GM12874 (cell line): ENCODE data around the gene CX3CL1.

ENCODE experiments used
- CTCF ChIP-seq: IDR thresholded peaks from 2 replicates; pipeline ENCODE4 v1.5.1; 2011; ENCODE audit warnings: low read depth, mild to moderate bottlenecking, control low read depth, low read length, moderate library complexity; ENCODE audit not compliant: insufficient read depth

CX3CL1 gene

GRCh38 chr16:57407521-57408353, 35.4 kb downstream of the CX3CL1 start:
- TF ChIP-seq CTCF, result no peak

- no peak for TF ChIP-seq CTCF
Observed at GRCh38 chr16:57409065-57409464, 36.8 kb downstream of the CX3CL1 start.

GRCh38 chr16:57409870-57410587, 37.7 kb downstream of the CX3CL1 start:
- TF ChIP-seq CTCF, result 0 out of 2 replicates have a peak, but pooled peaks have one; percentile 1

- TF ChIP-seq CTCF, result no peak
Observed at GRCh38 chr16:57411362-57411976, 39.2 kb downstream of the CX3CL1 start.

GRCh38 chr16:57412584-57412983, 40.3 kb downstream of the CX3CL1 start:
- TF ChIP-seq CTCF, result no peak

GRCh38 chr16:57413301-57413730, 41.0 kb downstream of the CX3CL1 start:
- no peak for TF ChIP-seq CTCF

GRCh38 chr16:57413733-57414132, 41.4 kb downstream of the CX3CL1 start:
- TF ChIP-seq CTCF, result no peak
